Measurements from ENCODE around the gene VPS9D1.
"Not testable (repeated sequence)": the region's sequence is repeated elsewhere in the genome, so short reads cannot be mapped to it uniquely, and the experiment has no call there.

The VPS9D1 gene

DNA sequence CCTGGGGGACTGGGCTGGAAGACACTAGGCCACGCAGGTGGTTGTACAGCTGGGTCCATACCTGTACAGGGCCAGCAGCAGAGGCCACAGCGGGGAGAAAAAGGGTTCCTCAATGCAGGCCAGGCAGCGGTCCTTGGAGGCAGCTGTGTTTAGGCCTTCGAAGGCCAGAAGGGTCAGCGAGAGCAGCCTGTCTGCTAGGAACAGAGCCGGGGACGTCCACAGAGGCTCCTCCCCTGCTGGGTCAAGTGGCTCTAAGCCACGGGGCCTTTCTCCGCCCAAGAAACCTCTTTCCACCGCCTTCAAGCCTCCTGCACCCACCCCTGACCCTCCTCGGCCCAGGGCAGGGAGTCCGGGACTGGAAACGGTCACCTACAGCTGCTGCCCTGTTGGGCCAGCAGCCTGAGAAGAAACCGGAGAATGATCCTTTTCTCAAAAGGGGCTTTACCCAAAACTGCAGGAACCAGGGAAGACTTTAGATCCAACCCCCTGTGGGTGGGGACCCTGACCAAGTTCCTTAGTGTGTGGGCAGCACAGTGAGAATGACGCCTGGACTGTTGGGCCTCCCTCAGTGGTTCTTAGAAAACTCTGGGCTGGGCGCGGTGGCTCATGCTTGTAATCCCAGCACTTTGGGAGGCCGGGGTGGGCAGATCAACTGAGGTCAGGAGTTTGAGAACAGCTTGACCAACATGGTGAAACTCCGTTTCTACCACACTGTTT lies 10.8 kb downstream of the VPS9D1 start:
- DNase-seq (ENCODE audit: low read depth in 3 of 3): no peak

DNA sequence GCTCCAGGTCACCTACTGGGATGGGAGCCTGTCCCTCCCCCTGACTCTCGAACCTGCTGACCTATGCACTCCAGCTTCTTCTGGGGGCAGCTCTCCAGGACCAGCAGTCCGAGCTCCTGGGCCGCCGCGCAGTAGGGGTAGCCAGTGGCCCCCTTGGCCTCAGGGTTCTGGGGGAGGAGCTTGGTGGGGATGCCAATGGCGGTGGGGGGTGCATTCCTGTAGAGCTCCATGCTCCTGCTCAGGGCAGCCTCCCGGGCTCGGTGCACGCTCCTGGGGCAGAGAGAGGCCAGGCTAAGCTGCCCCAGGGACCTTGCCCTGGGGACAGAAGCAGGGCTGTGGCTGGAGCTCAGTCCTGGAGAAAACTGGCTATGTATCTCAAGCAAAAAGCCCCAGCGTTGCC lies 11.5 kb downstream of the VPS9D1 start:
- no peak for DNase-seq (ENCODE audit: low read depth in 3 of 3)

DNA sequence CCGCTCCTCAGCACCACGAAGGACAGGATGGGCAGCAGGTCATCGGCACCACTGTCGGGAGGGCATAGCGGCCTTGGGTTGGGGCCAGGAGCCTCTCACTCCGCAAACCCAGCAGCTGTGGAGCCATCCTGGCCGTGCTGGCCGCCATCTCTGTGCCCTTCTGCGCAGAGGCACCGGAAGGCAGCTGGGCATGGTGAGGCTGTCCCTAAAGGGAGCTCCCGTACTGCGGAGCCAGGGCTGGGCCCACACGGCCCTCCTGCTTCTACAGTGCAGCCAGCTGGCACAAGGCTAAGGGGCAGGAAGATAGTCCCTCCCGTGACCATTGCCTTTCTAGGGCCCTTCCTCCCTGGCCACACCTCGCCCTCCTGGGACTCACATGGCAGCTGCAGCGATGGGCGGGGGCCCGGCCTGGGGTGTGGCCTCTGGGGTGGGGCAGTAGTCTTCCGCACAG lies 12.2 kb downstream of the VPS9D1 start:
- DNase-seq (ENCODE audit: low read depth in 3 of 3): no peak

DNA sequence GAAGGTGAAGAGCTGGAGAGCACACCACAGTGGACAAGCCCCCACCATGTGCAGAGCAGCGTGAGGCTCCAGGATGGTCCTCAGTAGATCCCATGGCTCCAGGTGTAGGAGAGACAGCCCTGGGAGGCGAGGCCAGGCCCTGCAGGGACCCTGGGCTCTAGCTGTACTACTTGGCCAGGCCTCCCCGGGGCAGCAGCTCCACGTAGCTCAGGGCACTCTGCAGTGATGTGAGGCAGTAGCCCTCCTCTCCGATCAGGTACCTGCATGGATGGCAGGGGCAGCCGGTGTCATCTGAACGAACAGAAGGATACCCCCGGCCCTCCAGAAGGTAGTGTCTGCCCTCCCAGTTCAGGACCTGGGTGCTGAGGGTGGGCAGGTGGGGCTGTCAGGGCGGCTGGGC lies 13.0 kb downstream of the VPS9D1 start:
- no peak for DNase-seq (ENCODE audit: low read depth in 3 of 3)

DNA sequence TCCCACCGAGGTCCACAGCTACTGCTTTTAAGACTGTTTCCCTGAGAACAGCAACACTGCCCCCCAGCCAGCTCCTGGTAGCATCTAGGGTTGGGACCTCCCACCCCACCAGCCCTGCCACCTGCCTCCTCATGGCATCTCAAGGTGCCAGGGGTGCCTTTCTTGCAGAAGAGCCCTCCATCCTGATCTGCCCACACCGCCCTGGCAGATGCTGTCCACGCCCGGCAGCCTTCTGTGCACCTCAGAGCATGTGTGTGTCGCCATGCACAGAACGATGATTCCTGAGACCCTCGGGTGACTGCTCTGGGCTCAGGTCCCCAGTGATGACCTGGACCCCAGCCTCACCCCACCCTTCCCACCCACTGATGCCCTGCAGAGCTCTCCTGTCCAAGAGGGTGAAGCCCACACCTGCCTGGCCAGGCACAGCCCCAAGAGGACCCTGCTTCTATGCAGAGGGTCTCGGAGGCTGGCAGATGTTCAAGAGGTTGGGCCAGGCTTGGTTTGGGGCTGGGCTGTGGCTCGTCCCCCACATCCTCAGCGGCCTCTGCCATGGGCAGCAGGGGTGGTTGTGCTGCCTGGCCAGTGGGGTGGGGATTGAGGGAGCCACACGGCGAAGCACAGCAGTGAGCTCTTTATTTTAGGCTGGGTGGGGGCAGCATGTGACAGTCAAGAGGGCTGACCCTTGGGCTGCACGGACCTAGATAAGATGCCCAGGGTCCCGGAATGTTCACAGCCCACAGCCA lies 14.0 kb downstream of the VPS9D1 start:
- no peak for DNase-seq (ENCODE audit: low read depth in 3 of 3)

DNA sequence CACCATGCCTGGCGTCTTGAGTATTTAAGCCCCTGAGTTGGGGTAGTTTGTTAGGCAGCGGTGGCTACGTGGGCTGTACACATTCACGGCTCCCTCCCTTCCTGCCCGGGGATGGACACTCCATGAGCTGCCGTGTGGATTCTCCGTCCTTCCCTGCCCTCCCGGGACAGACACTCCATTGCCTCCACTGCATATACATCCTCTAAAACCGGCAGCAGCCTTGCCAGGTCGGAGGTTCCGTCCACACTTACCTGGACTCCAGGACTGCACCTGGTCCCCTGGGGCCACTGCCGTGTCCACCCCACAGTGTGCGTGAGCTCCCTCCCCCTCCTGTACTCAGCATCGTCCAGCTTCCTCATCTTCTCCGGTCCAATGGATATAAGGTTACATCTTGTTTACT lies 15.7 kb downstream of the VPS9D1 start:
- DNase-seq (ENCODE audit: low read depth in 3 of 3): no peak

DNA sequence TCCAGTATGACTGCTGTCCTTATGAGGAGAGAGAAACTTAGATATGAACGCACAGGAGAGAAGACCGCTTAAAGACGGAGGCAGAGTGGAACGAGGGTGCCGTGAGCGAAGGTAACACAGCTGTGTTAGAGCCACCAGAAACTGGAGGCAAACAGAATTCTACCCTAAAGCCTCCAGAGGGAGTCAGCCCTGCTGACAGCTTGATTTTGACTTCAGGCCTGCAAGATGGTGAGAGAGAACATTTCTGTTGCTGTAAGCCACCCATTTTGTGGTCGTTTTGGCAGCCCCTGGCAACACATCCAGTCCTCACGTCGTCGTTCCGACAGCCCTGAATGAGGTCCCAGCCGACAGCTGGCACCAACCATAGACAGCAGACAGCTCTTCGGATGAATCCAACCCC lies 16.4 kb downstream of the VPS9D1 start:
- DNase-seq (ENCODE audit: low read depth in 3 of 3): no peak

DNA sequence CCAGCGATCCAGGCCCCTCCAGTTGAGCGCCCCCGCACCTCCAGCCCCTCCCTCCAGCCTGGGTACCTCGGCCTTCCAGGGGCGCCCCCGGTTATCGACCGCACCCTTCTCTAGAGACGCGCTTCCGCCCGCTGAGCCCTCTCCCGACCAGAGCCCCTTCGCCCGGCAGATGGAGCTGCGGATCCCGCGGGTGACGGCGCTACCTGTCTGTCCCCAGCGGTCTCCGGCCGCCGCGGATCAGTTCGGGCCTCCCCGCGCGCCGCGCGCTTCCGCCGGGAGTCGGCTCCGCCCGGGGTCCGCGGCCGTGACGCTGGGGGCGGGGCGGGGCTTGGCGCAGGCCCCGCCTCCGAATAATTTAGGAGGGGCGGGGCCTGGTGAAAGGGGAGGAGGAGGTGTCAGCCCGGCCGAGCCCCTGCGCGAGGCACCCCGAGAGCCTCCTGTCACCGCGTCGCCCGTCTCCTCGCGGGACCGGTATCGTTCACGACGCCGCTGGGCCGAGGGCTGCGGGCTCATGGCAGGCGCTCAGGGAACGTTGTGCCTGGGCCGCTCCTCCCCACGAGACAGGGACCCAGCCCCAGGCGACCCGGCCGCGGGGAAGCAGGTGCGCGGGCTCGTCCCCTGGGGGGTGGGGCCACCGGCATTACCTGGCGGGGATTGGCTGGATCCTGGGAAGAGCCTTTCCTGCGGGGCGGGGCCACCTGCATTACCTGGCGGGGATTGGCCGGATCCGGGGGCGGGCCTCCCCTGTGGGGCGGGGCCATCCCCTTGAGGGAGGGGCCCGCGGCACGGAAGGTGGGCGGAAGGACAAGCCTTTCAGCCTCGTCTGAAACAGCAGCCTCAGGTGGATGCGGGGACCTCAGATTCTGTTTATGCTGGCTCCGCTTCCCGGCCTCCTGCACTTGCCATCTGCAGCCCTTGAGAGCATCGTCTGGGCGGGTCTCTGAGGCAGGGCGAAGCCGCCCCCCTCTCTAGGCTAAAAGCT lies 19.0 kb downstream of the VPS9D1 start, which contains the start of gene SPATA2L:
SPATA2L (minus strand) TSS at position 281 of the 982 bp plus-strand sequence. CDS start 473 bp downstream, outside the sequence.
- DNase-seq (ENCODE audit: low read depth in 3 of 3): peak; percentile 94 to 97 (median 95)

DNA sequence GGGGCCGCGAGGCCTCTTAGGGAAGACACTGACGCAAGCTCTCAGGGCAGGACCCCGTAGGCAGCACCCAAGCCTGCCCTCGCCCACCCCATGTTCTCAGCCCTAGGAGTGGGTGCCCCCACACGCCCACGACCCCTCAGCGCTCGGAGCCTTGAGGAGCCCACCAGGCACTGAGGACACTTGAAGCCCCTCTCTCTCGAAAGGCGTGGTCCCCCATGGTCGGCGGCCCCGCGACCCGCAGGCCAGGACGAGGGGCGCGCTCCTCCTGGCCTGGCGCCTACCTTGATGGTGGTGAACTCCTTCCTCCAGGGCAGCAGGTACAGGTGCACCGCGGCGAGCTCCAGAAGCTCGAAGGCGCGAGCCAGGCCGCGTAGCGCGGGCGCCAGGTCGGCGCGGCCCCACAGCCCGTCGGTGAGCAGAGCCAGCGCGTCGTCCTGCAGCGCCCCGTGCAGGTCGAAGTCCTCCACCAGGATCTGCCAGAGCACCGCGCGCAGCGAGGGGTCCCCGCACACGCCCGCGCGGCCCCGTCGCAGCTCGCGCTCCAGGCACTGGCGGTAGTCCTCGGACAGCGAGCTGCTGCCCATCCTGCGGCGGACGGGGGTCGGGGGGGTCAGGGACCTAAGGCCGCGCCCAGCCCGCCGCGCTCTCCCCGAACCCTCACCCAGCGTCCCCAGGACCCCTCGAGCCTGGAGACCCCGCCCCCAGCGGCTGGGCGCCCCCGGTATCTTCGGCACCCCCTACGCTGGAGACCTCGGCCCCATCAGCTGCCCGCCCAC lies 19.9 kb downstream of the VPS9D1 start:
- peak in 2 of 3 donors; percentile 40 to 47 for DNase-seq (ENCODE audit: low read depth in 3 of 3)

DNA sequence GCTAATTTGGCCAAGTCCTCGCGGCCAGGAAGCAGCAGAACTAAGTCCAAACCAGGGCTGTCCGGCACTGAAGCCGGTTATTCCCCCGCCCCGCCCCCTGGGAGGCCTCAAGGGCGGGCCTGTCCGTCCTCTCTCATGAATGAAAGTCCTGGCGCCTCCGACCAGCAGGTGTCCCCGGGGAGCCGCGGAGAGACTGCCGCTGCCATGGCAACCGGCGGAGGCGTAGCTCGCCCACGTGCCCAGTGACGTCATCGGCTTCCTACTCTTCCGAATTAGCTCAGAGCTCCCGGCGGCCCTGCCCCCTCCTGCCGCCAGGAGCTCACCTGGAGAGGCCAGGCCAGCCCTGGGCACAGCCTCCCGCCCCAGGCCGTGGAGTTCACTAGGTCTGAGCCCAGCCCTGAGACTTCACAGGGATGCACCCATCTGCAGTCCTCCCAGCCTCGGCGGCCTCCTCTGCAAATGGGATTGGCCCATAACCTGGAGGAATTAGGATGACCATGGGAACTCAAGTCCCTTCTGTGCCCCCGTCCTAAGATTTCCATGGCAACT lies 20.5 kb downstream of the VPS9D1 start:
- DNase-seq (ENCODE audit: low read depth in 3 of 3): peak; percentile 92 to 99 (median 97)

DNA sequence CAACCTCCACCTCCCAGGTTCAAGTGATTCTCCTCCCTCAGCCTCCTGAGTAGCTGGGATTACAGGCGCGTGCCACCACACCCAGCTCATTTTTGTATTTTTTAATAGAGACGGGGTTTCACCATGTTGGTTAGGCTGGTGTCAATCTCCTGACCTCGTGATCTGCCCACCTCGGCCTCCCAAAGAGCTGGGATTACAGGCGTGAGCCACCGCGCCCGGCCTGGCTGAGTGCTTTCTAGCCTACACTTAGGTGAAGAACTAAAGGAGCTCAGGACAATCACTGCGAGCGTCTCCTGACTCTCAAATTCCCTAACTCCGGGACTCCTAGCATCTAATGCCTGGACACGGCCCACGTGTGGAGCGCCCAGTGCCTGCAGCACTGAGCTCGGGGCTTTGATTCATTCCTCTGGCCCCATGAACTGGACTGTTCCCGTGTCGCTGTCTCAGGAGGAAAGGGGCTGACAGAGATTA lies 21.0 kb downstream of the VPS9D1 start:
- DNase-seq (ENCODE audit: low read depth in 3 of 3): not testable (repeated sequence)

DNA sequence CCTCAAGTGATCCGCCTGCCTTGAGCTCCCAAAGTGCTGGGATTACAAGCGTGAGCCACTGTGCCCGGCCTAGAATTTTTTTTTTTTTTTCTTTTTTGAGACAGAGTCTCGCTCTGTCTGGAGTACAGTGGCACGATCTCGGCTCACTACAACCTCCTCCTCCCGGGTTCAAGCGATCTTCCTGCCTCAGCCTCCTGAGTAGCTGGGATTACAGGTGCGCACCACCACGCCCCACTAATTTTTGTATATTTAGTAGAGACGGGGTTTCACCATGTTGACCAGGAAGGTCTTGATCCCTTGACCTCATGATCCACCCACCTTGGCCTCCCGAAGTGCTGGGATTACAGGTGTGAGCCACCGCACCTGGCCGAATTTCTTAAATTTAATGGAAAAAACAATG lies 22.0 kb downstream of the VPS9D1 start:
- not testable (repeated sequence) for DNase-seq (ENCODE audit: low read depth in 3 of 3)

DNA sequence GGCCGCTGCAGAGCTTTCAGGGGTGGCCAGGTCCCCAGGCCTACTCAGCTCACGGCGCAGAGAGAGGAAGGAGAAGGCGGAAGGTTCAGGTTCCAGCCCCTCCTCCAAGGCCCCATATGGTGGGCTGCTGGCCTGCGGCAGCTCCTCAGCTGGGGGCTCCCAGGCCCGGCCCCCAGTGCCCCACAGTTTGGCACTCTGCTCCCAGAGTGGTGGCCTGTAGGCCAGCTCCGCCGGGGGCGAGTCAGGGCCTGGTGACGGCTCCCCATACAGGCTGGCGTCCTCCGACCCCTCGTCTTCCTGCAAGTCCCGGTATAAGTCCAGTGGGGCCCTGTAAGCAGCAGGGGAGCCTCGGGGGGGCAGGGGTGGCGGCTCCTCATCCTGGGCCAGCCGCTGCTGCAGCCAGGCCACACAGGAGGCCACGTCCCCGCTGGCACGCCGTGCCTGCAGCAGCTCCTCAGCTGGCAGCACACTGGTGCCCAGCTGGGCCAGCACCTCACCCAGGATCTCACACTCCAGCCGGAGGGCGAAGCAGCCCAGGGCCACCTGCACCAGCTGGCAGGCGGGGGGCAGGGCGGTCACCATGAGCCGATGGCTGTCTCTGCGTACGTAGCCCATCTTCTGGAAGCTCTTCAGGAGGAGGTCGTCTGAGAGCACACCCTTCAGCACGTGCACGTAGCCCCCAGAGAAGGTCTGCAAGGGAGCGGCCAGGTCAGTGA lies 22.9 kb downstream of the VPS9D1 start:
- DNase-seq (ENCODE audit: low read depth in 3 of 3): no peak

DNA sequence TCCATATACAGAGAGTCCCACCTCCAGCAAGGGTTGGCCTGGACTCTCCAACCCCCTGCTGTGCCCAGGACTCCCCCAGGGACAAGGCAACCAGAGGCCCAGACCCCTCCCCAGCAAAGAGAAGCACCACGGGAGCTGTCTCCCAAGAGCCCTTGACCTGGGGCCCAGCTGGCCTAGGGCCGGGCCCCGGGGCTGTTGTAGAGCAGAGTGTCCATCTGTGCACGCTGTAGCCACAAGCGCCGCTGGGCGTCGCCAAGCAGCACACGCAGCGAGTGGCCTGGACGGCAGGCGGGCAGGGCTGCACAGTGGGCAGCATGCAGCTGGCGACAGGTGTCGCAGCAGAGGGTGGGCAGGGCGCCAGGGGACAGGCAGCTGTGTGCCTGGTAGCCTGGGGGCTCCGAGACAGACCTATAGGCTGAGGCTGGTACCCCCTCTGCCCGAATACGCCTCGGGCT lies 23.5 kb downstream of the VPS9D1 start:
- no peak for DNase-seq (ENCODE audit: low read depth in 3 of 3)

DNA sequence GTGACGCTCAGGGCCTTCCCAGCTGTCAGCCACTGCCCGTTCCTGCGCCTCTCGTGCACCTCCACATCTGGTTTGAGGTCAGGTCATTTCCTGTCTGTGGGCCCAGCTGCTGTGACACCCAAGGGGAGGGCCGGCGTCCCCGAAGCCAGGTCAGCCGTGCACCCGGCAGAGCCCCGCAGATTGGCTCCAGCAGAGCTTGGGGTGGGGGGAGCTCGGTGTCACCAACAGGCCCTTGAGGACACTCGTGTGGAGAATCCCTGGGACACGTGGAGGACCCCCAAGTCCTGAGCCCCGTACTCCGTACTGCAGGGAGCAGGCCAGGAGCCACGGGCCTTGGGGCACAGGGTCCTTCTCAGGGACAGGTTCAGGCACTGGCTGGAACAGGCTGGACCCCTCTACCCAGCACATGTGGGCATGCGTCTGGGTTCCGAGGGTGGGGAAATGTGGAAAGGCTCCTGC lies 24.0 kb downstream of the VPS9D1 start:
- DNase-seq (ENCODE audit: low read depth in 3 of 3): no peak

DNA sequence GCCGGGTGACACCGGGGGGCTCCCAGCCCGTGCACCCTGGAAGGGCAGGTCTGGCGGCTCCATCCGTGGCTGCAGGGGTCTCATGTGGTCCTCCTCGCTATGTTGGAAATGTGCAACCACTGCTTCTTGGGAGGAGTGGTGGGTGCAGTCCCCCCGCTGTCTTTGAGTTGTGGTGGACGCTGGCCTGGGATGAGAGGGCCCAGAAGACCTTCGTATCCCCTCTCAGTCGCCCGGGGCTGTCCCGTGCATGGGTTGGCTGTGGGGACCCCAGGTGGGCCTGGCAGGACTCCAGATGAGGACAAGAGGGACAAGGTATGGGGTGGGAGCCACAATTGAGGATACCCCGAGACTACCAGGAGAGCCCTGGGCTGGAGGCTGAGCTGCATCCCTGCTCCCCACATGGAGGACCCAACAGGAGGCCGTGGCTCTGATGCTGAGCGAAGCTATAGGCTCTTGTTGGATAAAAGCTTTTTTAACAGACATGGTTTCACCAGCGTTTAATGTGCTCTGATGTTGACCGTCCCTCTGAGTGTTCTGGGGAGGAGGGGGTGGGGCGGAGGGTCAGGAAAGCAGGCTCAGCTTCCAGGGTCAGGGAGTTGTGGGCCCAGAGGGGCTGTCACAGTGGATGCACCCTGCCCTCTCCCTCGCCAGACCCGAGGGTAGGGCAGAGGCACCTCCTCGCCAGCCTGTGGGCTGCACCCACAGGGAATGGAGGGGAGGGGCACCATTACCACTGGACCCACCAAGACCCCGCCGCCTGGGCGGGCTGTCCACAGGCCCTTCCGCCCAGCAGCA lies 24.6 kb downstream of the VPS9D1 start:
- DNase-seq (ENCODE audit: low read depth in 3 of 3): no peak

DNA sequence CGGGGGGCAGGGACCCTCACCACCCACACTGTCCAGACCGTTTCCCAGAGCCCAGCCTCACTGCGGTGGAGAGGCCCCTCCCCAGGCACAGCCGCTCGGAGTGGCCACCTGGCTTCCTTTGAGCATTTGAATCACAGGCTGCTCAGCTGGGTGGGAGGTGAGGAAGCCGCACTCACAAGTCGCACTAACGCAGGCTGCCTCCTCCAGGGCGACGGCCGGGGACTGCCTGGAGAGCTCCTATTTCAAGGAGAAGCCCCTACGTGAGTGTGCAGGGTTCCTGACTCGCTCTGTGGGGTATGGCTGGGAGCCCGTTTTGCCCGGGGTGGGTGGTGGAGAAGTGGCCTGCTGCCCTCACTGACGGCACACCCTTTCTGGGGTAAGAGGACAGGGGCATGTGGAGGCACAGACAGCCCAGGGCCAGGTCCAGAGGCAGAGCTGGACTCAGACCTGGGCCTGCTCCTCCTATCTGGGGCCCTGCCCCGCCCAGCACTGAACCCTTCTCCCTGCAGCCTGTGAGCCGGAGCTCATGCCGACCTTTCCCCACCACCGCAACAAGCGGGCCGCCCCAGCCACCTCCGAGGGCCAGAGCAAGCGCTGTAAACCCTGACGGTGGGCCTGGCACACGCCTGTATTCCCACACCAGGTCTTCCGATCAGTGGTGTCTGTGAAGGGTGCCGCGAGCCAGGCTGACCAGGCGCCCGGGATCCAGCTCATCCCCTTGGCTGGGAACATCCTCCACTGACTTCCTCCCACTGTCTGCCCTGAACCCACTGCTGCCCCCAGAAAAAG lies 25.4 kb downstream of the VPS9D1 start:
- no peak for DNase-seq (ENCODE audit: low read depth in 3 of 3)

DNA sequence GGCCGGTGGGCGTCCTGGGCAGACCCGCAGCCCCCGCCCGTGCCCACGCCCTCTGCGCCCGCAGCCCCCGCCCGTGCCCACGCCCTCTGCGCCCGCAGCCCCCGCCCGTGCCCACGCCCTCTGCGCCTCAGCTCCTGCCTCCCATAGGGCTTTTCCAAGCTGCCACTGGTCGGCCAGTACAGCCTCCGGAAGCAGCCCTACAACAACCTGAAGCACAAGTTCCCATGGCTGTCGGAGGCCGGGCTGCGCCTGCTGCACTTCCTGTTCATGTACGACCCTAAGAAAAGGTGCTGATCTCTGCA lies 26.0 kb downstream of the VPS9D1 start:
- DNase-seq (ENCODE audit: low read depth in 3 of 3): not testable (repeated sequence)

All from stimulated activated CD4-positive, alpha-beta T cell treated with anti-CD3 and anti-CD28 coated beads, TNF-alpha, amount 100 ng/mL, for 48 hours (primary cell).